Esophagus squamous epithelium (tissue), 5 donors: Measurements from ENCODE around the gene IDS. TPM values are rescaled to one million over a fixed set of nuclear protein-coding genes. Genes with fewer than 3 reads are reported as not detected.

ENCODE experiments used
- DNase-seq: peaks from one replicate; lab custom pipeline; 2025; lab: John Stamatoyannopoulos, UW
- H3K27ac ChIP-seq, 4 donors: fragments of 200-600 bp; sonication (generic); one replicate each; pipeline ENCODE4 v1.5.1; 2016 to 2019; ENCODE audit warnings: mild to moderate bottlenecking in 1 of 4
- H3K27me3 ChIP-seq, 4 donors: fragments of 200-600 bp; sonication (generic); 1 replicate in 3 of 4; 2 replicates in 1 of 4; pipeline versions ENCODE4 v1.5.1 to v1.6.0; 2017 to 2021; ENCODE audit warnings: antibody characterized with exemption in 1 of 4
- H3K36me3 ChIP-seq, 3 donors: fragments of 200-600 bp; sonication (generic); one replicate each; pipeline ENCODE4 v1.5.1; 2016 to 2019
- H3K4me1 ChIP-seq, 3 donors: fragments of 200-600 bp; sonication (generic); one replicate each; pipeline ENCODE4 v1.5.1; 2017 to 2019
- H3K4me3 ChIP-seq, 4 donors: fragments of 200-600 bp; sonication (generic); 1 replicate in 3 of 4; 2 replicates in 1 of 4; pipeline ENCODE4 v1.5.1; 2016 to 2019; ENCODE audit warnings: mild to moderate bottlenecking in 2 of 4, moderate library complexity in 1 of 4
- H3K9me3 ChIP-seq, 3 donors: fragments of 200-600 bp; sonication (generic); one replicate each; pipeline ENCODE4 v1.5.1; 2016 to 2019
- CTCF ChIP-seq, 6 experiments: fragments of 450-650 bp in 4 of 6; fragments of 200-600 bp in 2 of 6; sonication (generic) in 2 of 6; IDR thresholded peaks; one replicate each; pipeline ENCODE4 v1.5.1; 2016 to 2019; ENCODE audit warnings: antibody characterized with exemption in 6 of 6, mild to moderate bottlenecking in 4 of 6, moderate library complexity in 4 of 6
- POLR2A ChIP-seq, 4 donors: fragments of 450-650 bp; IDR thresholded peaks; one replicate each; pipeline ENCODE4 v1.6.1; 2017; ENCODE audit warnings: antibody characterized with exemption in 4 of 4, mild to moderate bottlenecking in 4 of 4, moderate library complexity in 3 of 4
- WGBS, 2 donors: methylation state at CpG; one replicate each; pipeline ENCODE4 v1.1.5; 2018; 5-methylcytosine and 5-hydroxymethylcytosine counted together
- intact Hi-C: fragments of 100-400 bp; cut with DNase I; formaldehyde crosslinking; loops from one replicate; pipeline ENCODE4 v1.15.0; 2022
- total RNA-seq, 4 donors: library from RNA; depleted of rRNA; stranded (reverse); fragments of >200 nt; gene quantifications; one replicate each; pipeline ENCODE4 v1.1.0, GENCODE V29; 2016
- donor health status: DM: yes; HTN: yes; CAD: no.

Gene IDS
- total RNA-seq, 4 donors from 2014 or later = 24.8 to 46.0 (median 30.4) TPM

- Histone ChIP-seq H3K9me3 (no peaks in the 10 kb centered on the region), H3K4me1 (peaks cover 0 to 8% (median 0%) of the 10 kb centered on the region in 3 donors), H3K27ac (no peak overlapping the region), H3K36me3 (peaks cover 0 to 88% (median 9%) of the 10 kb centered on the region in 3 donors), H3K27me3 (no peaks in the 10 kb centered on the region), H3K4me3 (no peak overlapping the region)
- WGBS, 2 donors = 42 to 48% methylated on average over 5 to 6 of the region's 6 CpGs
- DNase-seq = no peak
- TF ChIP-seq CTCF (IDR thresholded peaks at IDR 0.05) (peak in 2 of 6 experiments; percentile 14 to 49), POLR2A (IDR thresholded peaks at IDR 0.05) (no peak)
- intact Hi-C loops = no loop called here
These were observed 17.8 kb downstream of the IDS start for GRCh38 chrX:149487292-149487691.

- 69 to 100% methylated on average over 2 of the region's 2 CpGs for WGBS, 2 donors
- Histone ChIP-seq H3K27ac (no peak overlapping the region), H3K4me3 (no peak overlapping the region), H3K27me3 (no peaks in the 10 kb centered on the region), H3K36me3 (peaks cover 0 to 28% (median 0%) of the 10 kb centered on the region in 3 donors), H3K9me3 (no peaks in the 10 kb centered on the region), H3K4me1 (no peaks in the 10 kb centered on the region)
- intact Hi-C loops = no loop called here
- DNase-seq = no peak
- no peak for TF ChIP-seq CTCF (IDR thresholded peaks at IDR 0.05)
- no peak for TF ChIP-seq POLR2A (IDR thresholded peaks at IDR 0.05)
These were observed 28.6 kb downstream of the IDS start for GRCh38 chrX:149476513-149476912.

GRCh38 chrX:149473966-149474365 lies 31.1 kb downstream of the IDS start:
- intact Hi-C loops = no loop called here
- Histone ChIP-seq H3K27me3 (no peaks in the 10 kb centered on the region), H3K4me3 (no peak overlapping the region), H3K9me3 (no peaks in the 10 kb centered on the region), H3K27ac (no peak overlapping the region), H3K36me3 (peaks cover 0 to 7% (median 0%) of the 10 kb centered on the region in 3 donors), H3K4me1 (peaks cover 0 to 6% (median 4%) of the 10 kb centered on the region in 3 donors)
- WGBS, 2 donors = 27 to 33% methylated on average over 1 of the region's 1 CpG
- no peak for DNase-seq
- TF ChIP-seq POLR2A (IDR thresholded peaks at IDR 0.05) = no peak
- no peak for TF ChIP-seq CTCF (IDR thresholded peaks at IDR 0.05)

- TF ChIP-seq CTCF (IDR thresholded peaks at IDR 0.05) (no peak), POLR2A (IDR thresholded peaks at IDR 0.05) (no peak)
- intact Hi-C loops = no loop called here
- peaks cover 0 to 6% (median 4%) of the 10 kb centered on the region in 3 donors for H3K4me1 ChIP-seq
- peaks cover 0 to 5% (median 0%) of the 10 kb centered on the region in 3 donors for H3K36me3 ChIP-seq
- no peak overlapping the region for H3K27ac ChIP-seq
- H3K4me3 ChIP-seq = no peak overlapping the region
- no peak for DNase-seq
- H3K27me3 ChIP-seq = no peaks in the 10 kb centered on the region
- H3K9me3 ChIP-seq = no peaks in the 10 kb centered on the region
- WGBS, 2 donors = 43 to 88% methylated on average over 1 of the region's 1 CpG
These were observed 32.0 kb downstream of the IDS start for GRCh38 chrX:149473092-149473491.

GRCh38 chrX:149472625-149473024 lies 32.5 kb downstream of the IDS start:
- DNase-seq = no peak
- no peak for TF ChIP-seq POLR2A (IDR thresholded peaks at IDR 0.05)
- no peak for TF ChIP-seq CTCF (IDR thresholded peaks at IDR 0.05)
- Histone ChIP-seq H3K4me1 (peaks cover 0 to 6% (median 4%) of the 10 kb centered on the region in 3 donors), H3K27me3 (no peaks in the 10 kb centered on the region), H3K27ac (no peak overlapping the region), H3K36me3 (peaks cover 0 to under 1% (median 0%) of the 10 kb centered on the region in 3 donors), H3K9me3 (no peaks in the 10 kb centered on the region), H3K4me3 (no peak overlapping the region)
- intact Hi-C loops = no loop called here
